ENCODE results near the gene ETV7. TPM values are rescaled to one million over a fixed set of nuclear protein-coding genes. Genes with fewer than 3 reads are reported as not detected.
A peak's percentile ranks its signal among the peaks of the same experiment; 100 is the strongest.

ETV7 gene
- total and polyA plus RNA-seq, 2 of the 13 experiments (the other 11 are each of a cell fraction or from before 2014, with no cell fraction given), result not detected

- TF ChIP-seq ZNF326 (CRISPR knock-in tag; IDR thresholded peaks at IDR 0.05; ENCODE audit: borderline replicate concordance), result no peak
- TF ChIP-seq ZNF253 (CRISPR knock-in tag; IDR thresholded peaks at IDR 0.05; ENCODE audit: borderline replicate concordance), result no peak
- TF ChIP-seq CREB1 (IDR thresholded peaks at IDR 0.05), result no peak
- TF ChIP-seq CREB1 (CRISPR knock-in tag; IDR thresholded peaks at IDR 0.05), result peak; percentile 24; the same call in 1 of the 2 replicates
- TF ChIP-seq EP300 (IDR thresholded peaks at IDR 0.05; ENCODE audit: low read depth in 2 of 2, low read length in 2 of 2), result no peak
- no peak for TF ChIP-seq EP300 (CRISPR knock-in tag; IDR thresholded peaks at IDR 0.05; ENCODE audit: borderline replicate concordance)
- TF ChIP-seq PHF21A (CRISPR knock-in tag; IDR thresholded peaks at IDR 0.05), result no peak
- in situ Hi-C loops (cut with HindIII; ENCODE audit: extremely low pct_ligation_motif_present, low pct_unique_long_range_greater_than_20kb), result no loop called here
- BruUV-seq (replicated peaks), result no TSS peak
- no peak overlapping the region for H2AFZ ChIP-seq (ENCODE audit: low read length)
- ATAC-seq, result peak; percentile 75
- no peaks in the 10 kb centered on the region; a peak in 1 of 5 replicates for H3K27me3 ChIP-seq (ENCODE audit: control insufficient read depth in 1 of 2, insufficient read depth in 2 of 2, low read length in 2 of 2)
- no peak overlapping the region for H3K9ac ChIP-seq (ENCODE audit: insufficient read depth, low read depth, low read length)
- no peak overlapping the region for H3K4me2 ChIP-seq (ENCODE audit: low read depth, low read length)
- H4K20me1 ChIP-seq (ENCODE audit: insufficient read depth, low read length), result no peaks in the 10 kb centered on the region
- no peak for DNase-seq (ENCODE audit: low spot score)
- no peaks in the 10 kb centered on the region for H3K36me3 ChIP-seq (replicated peaks in 1 of 2; ENCODE audit: control insufficient read depth in 1 of 2, insufficient read depth in 2 of 2, low read length in 2 of 2)
- no peak overlapping the region for H3K4me3 ChIP-seq (replicated peaks in 1 of 3; ENCODE audit: insufficient read depth in 1 of 3, low read depth in 2 of 3, low read length in 3 of 3)
- ChIA-PET CTCF (ENCODE audit: low intra/inter-chr PET ratio, low total read pairs) (no interaction called here), POLR2A (interaction anchor here (1.3 kb wide), 1 partner anchor 10 kb away, joined by 4 read pairs; no protein-coding TSS in a partner anchor)
- H3K9me3 ChIP-seq (ENCODE audit: low read length), result no peaks in the 10 kb centered on the region
- 11% methylated on average over 4 of the region's 4 CpGs for WGBS (ENCODE audit: low lambda C conversion rate)
- H3K4me1 ChIP-seq (ENCODE audit: insufficient read depth, low read length), result peaks cover 34% of the 10 kb centered on the region
- intact Hi-C loops (cut with micrococcal nuclease; ENCODE audit: unreplicated experiment), result no loop called here
- no peaks in the 10 kb centered on the region for H3K79me2 ChIP-seq (ENCODE audit: insufficient read depth, low read length)
- H3K27ac ChIP-seq (ENCODE audit: extremely low read length, insufficient read depth, low read length), result no peak overlapping the region
- no peak for FAIRE-seq
These were observed 43.7 kb upstream of the ETV7 start for GRCh38 chr6:36431197-36431596.

GRCh38 chr6:36430351-36430750 is 42.9 kb upstream of the ETV7 start:
- Histone ChIP-seq H3K27me3 (ENCODE audit: control insufficient read depth in 1 of 2, insufficient read depth in 2 of 2, low read length in 2 of 2) (no peaks in the 10 kb centered on the region), H4K20me1 (ENCODE audit: insufficient read depth, low read length) (no peaks in the 10 kb centered on the region), H3K27ac (ENCODE audit: extremely low read length, insufficient read depth, low read length) (no peak overlapping the region), H3K9me3 (ENCODE audit: low read length) (no peaks in the 10 kb centered on the region), H3K9ac (ENCODE audit: insufficient read depth, low read depth, low read length) (no peak overlapping the region), H3K4me2 (ENCODE audit: low read depth, low read length) (no peak overlapping the region), H3K36me3 (replicated peaks in 1 of 2; ENCODE audit: control insufficient read depth in 1 of 2, insufficient read depth in 2 of 2, low read length in 2 of 2) (no peaks in the 10 kb centered on the region), H3K4me3 (replicated peaks in 1 of 3; ENCODE audit: insufficient read depth in 1 of 3, low read depth in 2 of 3, low read length in 3 of 3) (no peak overlapping the region), H3K79me2 (ENCODE audit: insufficient read depth, low read length) (no peaks in the 10 kb centered on the region), H3K4me1 (ENCODE audit: insufficient read depth, low read length) (peaks cover 35% of the 10 kb centered on the region), H2AFZ (ENCODE audit: low read length) (no peak overlapping the region)
- POLR2A ChIA-PET, result no interaction called here
- WGBS (ENCODE audit: low lambda C conversion rate), result 11% methylated on average over 2 of the region's 2 CpGs
- FAIRE-seq (no peak), DNase-seq (ENCODE audit: low spot score) (no peak), ATAC-seq (no peak)
- BruUV-seq (replicated peaks), result no TSS peak
- intact Hi-C loops (cut with micrococcal nuclease; ENCODE audit: unreplicated experiment), result no loop called here
- in situ Hi-C loops (cut with HindIII; ENCODE audit: extremely low pct_ligation_motif_present, low pct_unique_long_range_greater_than_20kb), result no loop called here
- CTCF ChIA-PET (ENCODE audit: low intra/inter-chr PET ratio, low total read pairs), result no interaction called here
- TF ChIP-seq ZFP37 (CRISPR knock-in tag; IDR thresholded peaks at IDR 0.05; ENCODE audit: borderline replicate concordance) (no peak), ZNF414 (CRISPR knock-in tag; IDR thresholded peaks at IDR 0.05) (no peak), SRSF4 (IDR thresholded peaks at IDR 0.05; ENCODE audit: low read depth, low read length, poor library complexity, severe bottlenecking) (no peak), MYNN (CRISPR knock-in tag; IDR thresholded peaks at IDR 0.05; ENCODE audit: low read depth) (no peak), ZNF850 (CRISPR knock-in tag; conservative IDR thresholded peaks at IDR 0.05) (no peak), NCOA1 (CRISPR knock-in tag; IDR thresholded peaks at IDR 0.05) (no peak), RERE (CRISPR knock-in tag; IDR thresholded peaks at IDR 0.05; ENCODE audit: low read depth) (no peak), NBN (conservative IDR thresholded peaks at IDR 0.05) (no peak)
